Smooth muscle cell (in vitro differentiated cells): ENCODE data around the gene ZNF525. TPM values are rescaled to one million over a fixed set of nuclear protein-coding genes. Genes with fewer than 3 reads are reported as not detected.

Experiments used
- DNase-seq: peaks from one replicate; lab custom pipeline; 2025; ENCODE audit not compliant: unreplicated experiment; lab: John Stamatoyannopoulos, UW
- H2AFZ ChIP-seq: fragments of 200-600 bp; sonication (generic); 2 replicates; pipeline ENCODE4 v1.6.0; 2016; ENCODE audit warnings: antibody characterized with exemption, low read depth, mild to moderate bottlenecking
- H3F3A ChIP-seq: fragments of 200-600 bp; sonication (generic); 2 replicates; pipeline ENCODE4 v1.6.0; 2017; ENCODE audit warnings: antibody characterized with exemption, low read depth
- H3K27ac ChIP-seq: fragments of 200-600 bp; sonication (generic); 2 replicates; pipeline ENCODE4 v1.5.1; 2016; ENCODE audit warnings: low read depth, mild to moderate bottlenecking
- H3K27me3 ChIP-seq: fragments of 200-600 bp; sonication (generic); 2 replicates; pipeline ENCODE4 v1.6.1; 2016; ENCODE audit warnings: low read depth, mild to moderate bottlenecking
- H3K36me3 ChIP-seq: fragments of 200-600 bp; sonication (generic); 2 replicates; pipeline ENCODE4 v1.5.1; 2016; ENCODE audit warnings: low read depth
- H3K4me1 ChIP-seq: fragments of 200-600 bp; sonication (generic); 2 replicates; pipeline ENCODE4 v1.5.1; 2016; ENCODE audit warnings: low read depth
- H3K4me2 ChIP-seq: fragments of 200-600 bp; sonication (generic); 2 replicates; pipeline ENCODE4 v1.6.0; 2016; ENCODE audit warnings: mild to moderate bottlenecking
- H3K4me3 ChIP-seq: fragments of 200-600 bp; sonication (generic); 2 replicates; pipeline ENCODE4 v1.5.1; 2016; ENCODE audit warnings: mild to moderate bottlenecking
- H3K79me2 ChIP-seq: fragments of 200-600 bp; sonication (generic); 2 replicates; pipeline ENCODE4 v1.6.0; 2016; ENCODE audit warnings: low read depth, mild to moderate bottlenecking
- H3K9ac ChIP-seq: fragments of 200-600 bp; sonication (generic); 2 replicates; pipeline ENCODE4 v1.6.0; 2016; ENCODE audit warnings: low read depth
- H3K9me3 ChIP-seq: fragments of 200-600 bp; sonication (generic); replicated peaks from 2 replicates; pipeline ENCODE4 v1.5.1; 2016; ENCODE audit warnings: low read depth
- H4K20me1 ChIP-seq: fragments of 200-600 bp; sonication (generic); 2 replicates; pipeline ENCODE4 v1.6.0; 2016; ENCODE audit warnings: low read depth
- CTCF ChIP-seq: fragments of 200-600 bp; sonication (generic); IDR thresholded peaks from 2 replicates; pipeline ENCODE4 v1.5.1; 2017; ENCODE audit warnings: borderline replicate concordance, mild to moderate bottlenecking, antibody characterized with exemption; ENCODE audit not compliant: insufficient read depth, poor library complexity, severe bottlenecking
- WGBS: methylation state at CpG from one replicate; pipeline ENCODE4 v1.1.7; 2016; ENCODE audit warnings: low lambda C conversion rate; 5-methylcytosine and 5-hydroxymethylcytosine counted together
- polyA plus RNA-seq: library from polyadenylated mRNA; unstranded; fragments of >200 nt; fragmentation: Nextera tagmentation; extraction: Ambion mirVana; gene quantifications from 2 replicates; pipeline ENCODE4 v1.2.1, GENCODE V29; 2016
- total RNA-seq: library from RNA; depleted of rRNA; stranded (reverse); fragments of >200 nt; gene quantifications from 2 replicates; pipeline ENCODE4 v1.2.3, GENCODE V29; 2014

ZNF525 gene
- total RNA-seq = 10.9 and 11.7 TPM in 2 replicates
- polyA plus RNA-seq = 1.4 and 2.5 TPM in 2 replicates

- H3K4me2 ChIP-seq = peak within 1 kb of the TSS; percentile 91
Measured at GRCh38 chr19:53365134-53365898, at the start of gene ZNF525. Gene ZNF525 (plus strand): TSS chr19:53365705. CDS start chr19:53372282, 6,577 bp downstream.

GRCh38 chr19:53328967-53329366, 36.5 kb upstream of the ZNF525 start:
- H3K9me3 ChIP-seq = no peaks in the 10 kb centered on the region
- no peak for TF ChIP-seq CTCF
- H3K9ac ChIP-seq = no peak overlapping the region
- H3K27ac ChIP-seq = no peak overlapping the region
- WGBS = 93% methylated on average over 18 of the region's 24 CpGs
- H3K4me3 ChIP-seq = no peak overlapping the region
- H3K4me2 ChIP-seq = no peak overlapping the region
- no peak overlapping the region for H2AFZ ChIP-seq
- H4K20me1 ChIP-seq = no peaks in the 10 kb centered on the region
- no peak for DNase-seq
- H3K36me3 ChIP-seq = no peaks in the 10 kb centered on the region
- peaks cover 5% of the 10 kb centered on the region for H3F3A ChIP-seq
- H3K27me3 ChIP-seq = no peaks in the 10 kb centered on the region
- H3K4me1 ChIP-seq = peaks cover 3% of the 10 kb centered on the region
- no peaks in the 10 kb centered on the region for H3K79me2 ChIP-seq

More at GRCh38 chr19:53365134-53365898, at the start of gene ZNF525:
- Histone ChIP-seq H3K9me3 (no peaks in the 10 kb centered on the region), H3K9ac (peak within 1 kb of the TSS; percentile 54), H3K79me2 (peaks cover 24% of the 10 kb centered on the region), H3K4me3 (peak within 1 kb of the TSS; percentile 82), H2AFZ (peak within 1 kb of the TSS; percentile 92), H3F3A (peaks cover 4% of the 10 kb centered on the region), H3K36me3 (no peaks in the 10 kb centered on the region), H4K20me1 (no peaks in the 10 kb centered on the region), H3K27ac (peak within 1 kb of the TSS; percentile 29), H3K4me1 (no peaks in the 10 kb centered on the region), H3K27me3 (no peaks in the 10 kb centered on the region)
- peak; percentile 42 for DNase-seq
- no peak for TF ChIP-seq CTCF
- WGBS = 2% methylated on average over 44 of the region's 45 CpGs

- TF ChIP-seq CTCF = no peak
- peak overlapping the region; percentile 80 for H3K27ac ChIP-seq
- H4K20me1 ChIP-seq = no peaks in the 10 kb centered on the region
- 84% methylated on average over 14 of the region's 14 CpGs for WGBS
- H2AFZ ChIP-seq = peak overlapping the region; percentile 96
- no peaks in the 10 kb centered on the region for H3K9me3 ChIP-seq
- H3K4me3 ChIP-seq = peak overlapping the region; percentile 91
- H3K27me3 ChIP-seq = no peaks in the 10 kb centered on the region
- peaks cover 5% of the 10 kb centered on the region for H3F3A ChIP-seq
- H3K79me2 ChIP-seq = peaks cover 18% of the 10 kb centered on the region
- H3K36me3 ChIP-seq = no peaks in the 10 kb centered on the region
- no peak for DNase-seq
- H3K4me2 ChIP-seq = peak overlapping the region; percentile 83
- no peak overlapping the region for H3K9ac ChIP-seq
- peaks cover 8% of the 10 kb centered on the region for H3K4me1 ChIP-seq
Measured at GRCh38 chr19:53332484-53332883, 33.0 kb upstream of the ZNF525 start.
